Metanephros (tissue), 2 donors: ENCODE measurements around the gene NSD2. TPM values are rescaled to one million over a fixed set of nuclear protein-coding genes. Genes with fewer than 3 reads are reported as not detected.

ENCODE experiments used
- small RNA-seq: library from RNA; depleted of rRNA; stranded (forward); fragments of <200 nt; gene quantifications from one replicate; pipeline ENCODE3, GENCODE V24; 2014; ENCODE audit warnings: low replicate concordance
- total RNA-seq: library from RNA; depleted of rRNA; stranded (reverse); fragments of >200 nt; gene quantifications from one replicate; pipeline ENCODE4 v1.2.3, GENCODE V29; 2014

NSD2 gene
- total RNA-seq = 51.4 TPM

GRCh38 chr4:1870578-1871443, at the start of gene NSD2:
Gene NSD2, plus strand, starts transcription at chr4:1871393. Its CDS starts 29,262 bp downstream, at chr4:1900655.

DNA sequence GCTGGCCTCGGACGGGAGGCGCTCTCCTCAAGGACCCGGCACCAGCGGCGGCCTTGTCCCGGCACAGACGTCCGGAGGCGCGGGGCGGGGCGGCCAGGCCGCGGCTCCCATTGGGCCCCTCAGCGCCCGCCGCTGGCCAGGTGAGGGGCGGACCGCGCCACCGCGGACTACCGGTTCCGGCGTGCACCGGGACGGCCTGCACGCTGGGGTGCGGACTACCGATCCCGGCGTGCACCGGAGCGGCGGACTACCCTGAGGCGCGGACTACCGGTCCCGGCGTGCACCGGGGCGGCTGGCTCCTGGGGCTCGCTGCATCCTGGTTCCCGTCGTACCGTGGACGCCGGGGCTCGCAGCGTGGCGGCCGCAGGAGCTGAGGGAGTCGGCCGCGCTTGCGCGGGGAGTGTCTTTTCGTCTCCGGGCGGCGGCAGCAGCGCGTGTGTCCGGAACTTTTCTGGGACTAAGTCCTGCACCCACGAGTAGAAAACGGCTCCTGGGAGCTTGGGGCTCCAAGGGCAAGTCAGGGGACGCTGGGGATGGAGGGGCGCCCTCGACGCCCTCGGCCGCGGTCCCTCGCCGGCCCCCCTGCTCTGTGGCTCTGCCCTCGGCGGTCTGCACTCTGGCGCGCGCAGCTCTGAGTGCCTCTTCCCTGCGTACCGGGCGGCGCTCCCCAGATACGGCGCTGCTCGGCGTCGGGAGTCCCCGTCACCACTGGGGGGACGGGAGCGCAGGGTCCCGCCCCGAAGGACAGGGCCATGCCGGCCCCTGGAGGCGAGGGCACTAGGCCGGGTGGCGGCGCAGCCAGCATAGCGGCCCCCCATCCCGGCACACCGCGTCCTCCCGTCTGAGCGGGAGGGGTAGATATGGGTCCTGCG, 14.9 kb upstream of the NSD2 start, which contains the start of gene LETM1:
Gene LETM1 (minus strand): TSS at position 86 of the 872 bp plus-strand sequence. CDS start 206 bp downstream, outside the sequence.

GRCh38 chr4:2008921-2009650, 137.9 kb downstream of the NSD2 start, which contains the start of gene NELFA:
Gene NELFA, minus strand, starts transcription at chr4:2008974. Its CDS starts 15 bp downstream, at chr4:2008959.

Small RNA genes lying within 50 kb of the gene (small RNA-seq; reads per million reads assigned to genes)
- 108 reads per million, percentile 98 among the genes with 10 or more reads in this experiment for gene SCARNA22

Other genes starting within 250 kb of the NSD2 start
- gene FAM53A, start 187.1 kb upstream of the NSD2 start, total RNA-seq = 3.7 TPM
- gene SLBP, start 159.1 kb upstream of the NSD2 start, total RNA-seq = 47.1 TPM
- gene TMEM129, start 150.1 kb upstream of the NSD2 start, total RNA-seq = 47.3 TPM
- gene TACC3, start 149.9 kb upstream of the NSD2 start, total RNA-seq = 32.9 TPM
- gene FGFR3, start 78.1 kb upstream of the NSD2 start, total RNA-seq = 97.0 TPM
- gene LETM1, start 15.2 kb upstream of the NSD2 start, total RNA-seq = 40.8 TPM
- gene NELFA, start 137.6 kb downstream of the NSD2 start, total RNA-seq = 39.2 TPM
- gene NAT8L, start 187.9 kb downstream of the NSD2 start, total RNA-seq = 5.4 TPM